AG09309 (cell line): Measurements from ENCODE around the gene SMCO1.

Experiments used
- DNase-seq: peaks from one replicate; pipeline ENCODE4 v3.0.0-alpha.2; 2010; ENCODE audit warnings: low read depth
- H3K4me3 ChIP-seq: 2 replicates; pipeline ENCODE4 v1.5.1; 2011; ENCODE audit warnings: mild to moderate bottlenecking, low read depth, low read length, moderate library complexity; ENCODE audit not compliant: control insufficient read depth
- TF ChIP-seq, protein P1 (sequence below): IDR thresholded peaks from 2 replicates; pipeline ENCODE4 v1.5.1; 2011; ENCODE audit warnings: mild to moderate bottlenecking, low read depth, low read length, inconsistent platforms; ENCODE audit not compliant: insufficient read depth, control insufficient read depth; ENCODE audit errors: missing control alignments

The SMCO1 gene

DNA sequence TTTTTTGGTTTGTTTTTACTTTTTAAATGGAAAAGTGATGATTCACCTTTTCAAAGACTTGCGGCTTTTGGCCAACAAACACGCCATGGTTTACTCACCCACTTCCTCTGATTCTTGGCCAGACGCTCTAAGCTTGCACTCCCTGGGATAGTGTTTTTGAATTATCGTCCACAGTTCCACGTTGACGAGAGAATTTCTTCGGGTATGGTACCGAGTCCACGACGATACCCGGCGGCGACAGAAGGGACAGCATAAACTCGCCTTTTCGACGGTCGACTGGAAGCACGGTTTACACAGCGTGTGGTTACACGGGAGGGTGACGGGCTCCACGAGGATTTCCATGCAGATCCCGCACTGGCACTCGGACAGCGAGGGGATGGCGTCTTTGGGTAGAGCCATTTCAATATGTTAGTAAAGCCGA lies 12.4 kb downstream of the SMCO1 start:
- H3K4me3 ChIP-seq = peak overlapping the region; percentile 78
- TF ChIP-seq, protein P1, sequence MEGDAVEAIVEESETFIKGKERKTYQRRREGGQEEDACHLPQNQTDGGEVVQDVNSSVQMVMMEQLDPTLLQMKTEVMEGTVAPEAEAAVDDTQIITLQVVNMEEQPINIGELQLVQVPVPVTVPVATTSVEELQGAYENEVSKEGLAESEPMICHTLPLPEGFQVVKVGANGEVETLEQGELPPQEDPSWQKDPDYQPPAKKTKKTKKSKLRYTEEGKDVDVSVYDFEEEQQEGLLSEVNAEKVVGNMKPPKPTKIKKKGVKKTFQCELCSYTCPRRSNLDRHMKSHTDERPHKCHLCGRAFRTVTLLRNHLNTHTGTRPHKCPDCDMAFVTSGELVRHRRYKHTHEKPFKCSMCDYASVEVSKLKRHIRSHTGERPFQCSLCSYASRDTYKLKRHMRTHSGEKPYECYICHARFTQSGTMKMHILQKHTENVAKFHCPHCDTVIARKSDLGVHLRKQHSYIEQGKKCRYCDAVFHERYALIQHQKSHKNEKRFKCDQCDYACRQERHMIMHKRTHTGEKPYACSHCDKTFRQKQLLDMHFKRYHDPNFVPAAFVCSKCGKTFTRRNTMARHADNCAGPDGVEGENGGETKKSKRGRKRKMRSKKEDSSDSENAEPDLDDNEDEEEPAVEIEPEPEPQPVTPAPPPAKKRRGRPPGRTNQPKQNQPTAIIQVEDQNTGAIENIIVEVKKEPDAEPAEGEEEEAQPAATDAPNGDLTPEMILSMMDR = no peak
- DNase-seq = peak; percentile 61

DNA sequence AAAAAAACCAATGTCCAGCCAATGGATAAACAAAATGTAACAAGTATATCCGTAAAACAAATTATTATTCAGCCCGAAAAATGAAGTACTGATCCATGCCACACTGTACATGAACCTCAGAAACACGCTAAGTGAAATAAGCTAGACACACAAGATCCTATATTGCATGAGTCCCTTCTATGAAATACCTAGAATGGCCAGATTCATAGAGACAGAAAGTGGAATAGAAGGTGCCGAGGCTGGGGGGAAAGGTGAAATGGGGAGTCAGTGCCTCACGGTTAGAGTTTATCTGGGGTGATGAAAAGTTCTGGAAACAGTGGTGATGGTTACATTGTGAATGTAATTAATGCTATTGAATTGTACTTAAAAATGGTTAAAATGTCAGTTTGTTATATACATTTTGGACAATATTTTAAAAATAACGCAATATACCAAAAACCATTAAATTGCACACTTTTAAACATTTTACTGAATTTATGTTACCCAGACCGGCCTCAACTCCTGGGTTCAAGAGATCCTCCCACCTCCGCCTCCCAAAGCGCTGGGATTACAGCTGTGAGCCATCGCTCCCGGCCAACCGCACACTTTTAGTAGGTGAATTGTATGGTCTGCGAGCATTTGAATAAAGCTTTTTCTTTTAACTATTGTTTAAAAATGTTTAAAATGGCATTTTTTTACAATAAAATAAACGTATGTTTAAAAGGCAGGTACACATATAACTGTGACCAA lies 13.7 kb downstream of the SMCO1 start:
- no peak for DNase-seq
- H3K4me3 ChIP-seq = peak overlapping the region; percentile 78

DNA sequence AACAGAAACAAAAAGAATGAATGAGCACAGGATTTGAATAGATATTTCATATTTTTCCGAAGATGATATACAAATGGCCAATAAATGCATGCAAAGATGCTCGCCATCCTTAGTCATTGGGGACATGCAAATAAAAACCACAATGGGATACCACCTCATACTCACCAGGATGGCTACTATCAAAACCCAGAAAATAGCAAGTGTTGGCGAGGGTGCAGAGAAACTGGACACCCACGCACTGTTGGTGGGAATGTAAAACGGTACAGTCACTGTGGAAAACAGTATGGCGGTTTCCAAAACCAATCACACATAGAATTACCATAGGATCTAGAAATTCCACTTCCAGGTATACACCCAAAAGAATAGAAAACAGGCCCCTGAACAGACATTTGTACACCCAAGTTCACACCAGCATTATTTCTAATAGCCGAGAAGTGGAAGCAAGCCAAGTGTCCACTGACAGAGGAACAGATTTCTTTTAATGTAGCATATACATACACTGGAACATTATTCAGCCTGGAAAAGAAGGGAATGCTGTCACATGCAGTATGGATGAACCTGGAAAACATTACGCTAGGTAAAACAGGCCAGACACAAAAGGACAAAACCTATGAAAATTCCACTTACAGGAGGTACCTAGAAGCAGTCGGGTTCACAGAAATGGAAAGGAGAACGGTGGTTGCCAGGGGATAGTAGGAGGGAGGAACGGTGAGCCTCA lies 15.2 kb downstream of the SMCO1 start:
- DNase-seq = no peak
- TF ChIP-seq, protein P1 = no peak
- H3K4me3 ChIP-seq = peak overlapping the region; percentile 78

More for the DNA sequence above, 13.7 kb downstream of the SMCO1 start:
- TF ChIP-seq, protein P1 = no peak

DNA sequence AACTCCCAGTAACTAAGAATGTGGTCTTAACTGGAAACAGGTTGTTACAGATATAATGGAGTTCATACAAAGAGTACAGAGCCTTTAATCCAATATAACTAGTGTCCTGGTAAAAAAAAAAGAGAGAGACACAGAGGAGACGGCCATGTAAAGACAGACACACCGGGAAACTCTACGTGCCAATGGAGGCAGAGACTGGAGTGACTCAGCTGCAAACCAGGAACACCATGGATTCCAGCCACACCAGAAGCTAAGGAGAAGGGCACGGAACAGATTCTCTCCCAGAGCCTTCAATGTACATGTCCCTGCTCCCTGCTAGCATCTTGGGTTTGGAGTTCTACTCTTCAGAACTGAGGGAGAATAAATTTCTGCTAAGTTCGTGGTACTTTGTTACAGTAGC lies 16.1 kb downstream of the SMCO1 start:
- no peak overlapping the region for H3K4me3 ChIP-seq
- TF ChIP-seq, protein P1 = no peak
- no peak for DNase-seq

DNA sequence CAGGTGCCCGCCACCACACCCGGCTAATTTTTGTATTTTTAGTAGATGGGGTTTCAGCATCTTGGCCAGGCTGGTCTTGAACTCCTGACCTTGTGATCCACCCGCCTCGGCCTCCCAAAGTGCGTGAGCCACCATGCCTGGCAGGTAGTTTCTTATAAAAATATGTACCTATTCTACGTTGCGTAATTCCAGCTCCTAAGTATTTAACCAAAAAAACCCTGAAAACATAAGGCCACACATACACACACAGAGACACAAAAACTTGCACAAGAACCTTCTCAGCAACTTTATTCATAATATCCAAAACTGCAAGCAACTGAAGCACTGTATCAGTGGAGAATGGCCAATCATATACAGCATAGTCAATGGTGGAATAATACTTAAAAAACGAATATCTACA lies 16.8 kb downstream of the SMCO1 start:
- DNase-seq = no peak
- TF ChIP-seq, protein P1 = no peak
- H3K4me3 ChIP-seq = no peak overlapping the region

DNA sequence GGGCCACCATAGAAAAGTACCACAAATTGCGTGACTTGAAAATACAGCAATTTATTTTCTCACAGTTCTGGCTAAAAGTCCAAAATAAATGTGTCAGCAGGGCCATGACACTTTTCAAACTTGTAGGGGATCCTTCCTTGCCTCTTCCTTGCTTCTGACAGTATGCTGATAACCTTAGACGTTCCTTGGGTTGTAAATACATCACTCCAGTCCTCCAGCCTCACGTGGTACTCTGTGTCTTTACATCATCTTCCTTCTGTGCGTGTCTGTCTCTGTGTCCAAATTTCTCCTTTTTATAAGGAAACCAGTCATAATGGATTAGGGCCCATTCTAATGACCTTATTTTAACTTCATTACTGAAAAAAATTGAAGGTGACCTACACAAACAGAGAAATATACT lies 19.0 kb downstream of the SMCO1 start:
- TF ChIP-seq, protein P1 = no peak
- DNase-seq = no peak
- H3K4me3 ChIP-seq = no peak overlapping the region

DNA sequence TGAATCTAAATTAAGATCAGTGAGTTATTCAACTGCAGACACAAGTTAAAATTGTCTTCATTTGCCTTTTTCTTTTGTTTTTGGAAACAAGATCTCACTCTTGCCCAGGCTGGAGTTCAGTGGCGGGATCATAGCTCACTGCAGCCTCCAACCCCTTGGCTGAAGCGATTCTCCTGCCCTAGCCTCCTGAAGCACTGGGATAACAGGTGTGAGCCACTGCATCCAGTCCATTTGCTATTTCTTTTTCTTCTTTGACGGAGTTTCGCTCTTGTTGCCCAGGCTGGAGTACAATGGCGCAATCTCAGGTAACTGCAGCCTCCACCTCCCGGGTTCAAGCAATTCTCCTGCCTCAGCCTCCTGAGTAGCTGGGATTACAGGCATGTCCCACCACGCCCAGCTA lies 21.9 kb downstream of the SMCO1 start:
- no peak overlapping the region for H3K4me3 ChIP-seq
- no peak for DNase-seq
- TF ChIP-seq, protein P1 = no peak
